ENCODE data around the gene SPRR2A.

DNA sequence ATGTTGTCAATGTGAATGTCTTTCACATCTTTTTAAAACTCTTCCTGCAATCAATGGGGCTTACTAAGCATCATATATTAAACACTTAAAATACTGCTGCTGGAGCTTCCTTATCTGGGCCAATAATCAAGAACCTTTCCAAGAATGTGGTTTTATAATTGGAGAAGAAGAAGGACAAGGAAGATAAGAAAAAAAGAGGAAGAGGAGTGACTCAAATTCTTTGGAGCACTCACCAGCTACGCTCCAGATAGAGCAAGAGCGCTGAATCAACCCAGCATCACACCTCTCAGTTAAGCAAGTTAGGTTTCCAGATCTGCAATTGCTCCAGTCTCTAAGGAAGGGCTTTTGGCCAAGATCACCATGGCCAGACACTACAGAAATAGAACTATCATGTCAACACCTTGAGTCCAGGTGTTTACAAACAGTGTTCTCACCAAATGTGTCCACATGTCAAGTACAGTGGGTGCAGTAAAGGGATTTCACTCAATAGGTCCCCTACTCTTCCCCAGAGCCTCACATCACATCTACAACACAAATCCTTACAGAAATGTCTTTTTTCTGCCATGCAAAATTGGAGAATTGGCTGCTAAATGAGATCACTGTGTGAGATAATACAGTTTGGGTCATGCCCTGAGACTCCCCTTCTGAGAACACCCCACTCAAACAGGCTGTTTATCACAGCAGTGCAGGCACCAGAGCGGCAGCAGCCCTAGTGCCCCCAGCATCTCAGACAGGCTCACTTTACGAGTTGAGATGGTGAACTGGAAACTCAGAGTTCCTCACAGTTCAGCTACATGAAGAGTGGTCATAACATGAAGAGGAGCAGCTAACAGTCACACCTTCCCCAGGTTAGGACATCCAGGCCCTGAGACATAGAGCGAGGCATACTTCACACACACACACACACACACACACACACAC is 15.8 kb upstream of the SPRR2A start:
- TF ChIP-seq EP300 (conservative IDR thresholded peaks at IDR 0.05; ENCODE audit: poor library complexity, severe bottlenecking): no peak
- TF ChIP-seq EZH2 (IDR thresholded peaks at IDR 0.05; ENCODE audit: borderline replicate concordance, insufficient read depth, low read length, poor library complexity, severe bottlenecking): no peak
- TF ChIP-seq CTCF (IDR thresholded peaks at IDR 0.05; ENCODE audit: poor library complexity, severe bottlenecking): no peak
- no peak for TF ChIP-seq RAD21 (conservative IDR thresholded peaks at IDR 0.05)
- TF ChIP-seq, protein P1, sequence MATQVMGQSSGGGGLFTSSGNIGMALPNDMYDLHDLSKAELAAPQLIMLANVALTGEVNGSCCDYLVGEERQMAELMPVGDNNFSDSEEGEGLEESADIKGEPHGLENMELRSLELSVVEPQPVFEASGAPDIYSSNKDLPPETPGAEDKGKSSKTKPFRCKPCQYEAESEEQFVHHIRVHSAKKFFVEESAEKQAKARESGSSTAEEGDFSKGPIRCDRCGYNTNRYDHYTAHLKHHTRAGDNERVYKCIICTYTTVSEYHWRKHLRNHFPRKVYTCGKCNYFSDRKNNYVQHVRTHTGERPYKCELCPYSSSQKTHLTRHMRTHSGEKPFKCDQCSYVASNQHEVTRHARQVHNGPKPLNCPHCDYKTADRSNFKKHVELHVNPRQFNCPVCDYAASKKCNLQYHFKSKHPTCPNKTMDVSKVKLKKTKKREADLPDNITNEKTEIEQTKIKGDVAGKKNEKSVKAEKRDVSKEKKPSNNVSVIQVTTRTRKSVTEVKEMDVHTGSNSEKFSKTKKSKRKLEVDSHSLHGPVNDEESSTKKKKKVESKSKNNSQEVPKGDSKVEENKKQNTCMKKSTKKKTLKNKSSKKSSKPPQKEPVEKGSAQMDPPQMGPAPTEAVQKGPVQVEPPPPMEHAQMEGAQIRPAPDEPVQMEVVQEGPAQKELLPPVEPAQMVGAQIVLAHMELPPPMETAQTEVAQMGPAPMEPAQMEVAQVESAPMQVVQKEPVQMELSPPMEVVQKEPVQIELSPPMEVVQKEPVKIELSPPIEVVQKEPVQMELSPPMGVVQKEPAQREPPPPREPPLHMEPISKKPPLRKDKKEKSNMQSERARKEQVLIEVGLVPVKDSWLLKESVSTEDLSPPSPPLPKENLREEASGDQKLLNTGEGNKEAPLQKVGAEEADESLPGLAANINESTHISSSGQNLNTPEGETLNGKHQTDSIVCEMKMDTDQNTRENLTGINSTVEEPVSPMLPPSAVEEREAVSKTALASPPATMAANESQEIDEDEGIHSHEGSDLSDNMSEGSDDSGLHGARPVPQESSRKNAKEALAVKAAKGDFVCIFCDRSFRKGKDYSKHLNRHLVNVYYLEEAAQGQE (IDR thresholded peaks at IDR 0.05; ENCODE audit: borderline replicate concordance): no peak
- no peak for TF ChIP-seq POLR2AphosphoS5 (IDR thresholded peaks at IDR 0.05)
- TF ChIP-seq SMC3 (conservative IDR thresholded peaks at IDR 0.05; ENCODE audit: poor library complexity): no peak
- no peak for TF ChIP-seq MXI1 (conservative IDR thresholded peaks at IDR 0.05; ENCODE audit: poor library complexity, severe bottlenecking)
- TF ChIP-seq TAF1 (IDR thresholded peaks at IDR 0.05; ENCODE audit: low read depth): no peak
